Measurements from ENCODE around the gene GGT6.

GGT6 gene

GRCh38 chr17:4550534-4551039, 9.8 kb downstream of the GGT6 start:
- no peak for DNase-seq

GRCh38 chr17:4549781-4550533, 10.4 kb downstream of the GGT6 start:
- DNase-seq, result no peak

GRCh38 chr17:4548721-4549531, 11.5 kb downstream of the GGT6 start:
- DNase-seq, result no peak

- no peak for DNase-seq
Observed at GRCh38 chr17:4548061-4548461, 12.3 kb downstream of the GGT6 start.

- DNase-seq, result no peak
Observed at GRCh38 chr17:4547118-4547906, 13.1 kb downstream of the GGT6 start.

GRCh38 chr17:4545217-4545951, 15.0 kb downstream of the GGT6 start:
- DNase-seq, result no peak

GRCh38 chr17:4544951-4545216, 15.5 kb downstream of the GGT6 start:
- no peak for DNase-seq

GRCh38 chr17:4544135-4544950, 16.0 kb downstream of the GGT6 start:
- DNase-seq, result no peak

GRCh38 chr17:4543557-4544026, 16.8 kb downstream of the GGT6 start:
- DNase-seq, result no peak

GRCh38 chr17:4542726-4543191, 17.6 kb downstream of the GGT6 start:
- DNase-seq, result no peak

- DNase-seq, result no peak
Observed at GRCh38 chr17:4542003-4542725, 18.2 kb downstream of the GGT6 start.

- DNase-seq, result no peak
Observed at GRCh38 chr17:4541328-4542002, 18.9 kb downstream of the GGT6 start.

- DNase-seq, result no peak
Observed at GRCh38 chr17:4540687-4541327, 19.6 kb downstream of the GGT6 start.

- DNase-seq, result no peak
Observed at GRCh38 chr17:4540224-4540651, 20.1 kb downstream of the GGT6 start.

- no peak for DNase-seq
Observed at GRCh38 chr17:4539576-4540223, 20.7 kb downstream of the GGT6 start.

GRCh38 chr17:4539025-4539424, 21.4 kb downstream of the GGT6 start:
- no peak for DNase-seq

- no peak for DNase-seq
Observed at GRCh38 chr17:4538236-4539002, 22.0 kb downstream of the GGT6 start.
